ENCODE measurements around the gene NDC80.
"Not testable (repeated sequence)": the region's sequence is repeated elsewhere in the genome, so short reads cannot be mapped to it uniquely, and the experiment has no call there.

- TF ChIP-seq POLR2A (IDR thresholded peaks at IDR 0.05; ENCODE audit: low read length); GATA1 (IDR thresholded peaks at IDR 0.05; ENCODE audit: low read depth, low read length): not testable (repeated sequence)
Observed at GRCh38 chr18:2660849-2661248, 89.5 kb downstream of the NDC80 start.

Measured in erythroblast (primary cell).